ENCODE measurements around the gene MTTP.

MTTP gene

DNA sequence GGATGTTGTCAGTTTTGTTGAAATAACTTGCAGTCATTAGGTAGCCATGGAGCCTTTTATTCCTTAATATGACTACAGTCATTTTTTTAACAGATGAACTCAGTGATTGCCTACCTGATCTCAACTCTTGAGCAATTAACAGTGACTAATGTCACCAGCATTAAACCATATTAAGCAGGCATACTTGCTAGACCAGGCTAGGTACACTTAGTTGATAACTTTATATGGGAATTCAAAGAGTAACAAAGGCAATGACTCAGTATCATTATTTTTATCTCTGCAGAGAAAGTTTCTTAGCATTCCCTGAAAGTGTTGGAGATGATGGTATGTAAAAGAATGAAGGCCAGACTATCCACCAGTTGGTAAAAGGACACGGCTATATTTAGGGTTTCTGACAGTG, 83.2 kb downstream of the MTTP start, which contains the start of gene C4orf54:
Gene C4orf54 (minus strand): TSS at position 31 of the 400 bp plus-strand sequence. CDS start 3,180 bp downstream, outside the sequence.
- H3K9ac ChIP-seq (ENCODE audit: low read depth, low read length) = no peak within 1 kb of the TSS
- H3K36me3 ChIP-seq (ENCODE audit: control insufficient read depth, insufficient read depth, low read length) = no peaks in the 10 kb centered on the region
- H3K9me3 ChIP-seq (ENCODE audit: control insufficient read depth, insufficient read depth, low read length) = no peaks in the 10 kb centered on the region
- no peak within 1 kb of the TSS for H3K4me3 ChIP-seq (ENCODE audit: low read depth, low read length)
- H3K4me1 ChIP-seq (ENCODE audit: control insufficient read depth, insufficient read depth, low read length) = no peaks in the 10 kb centered on the region
- H3K27me3 ChIP-seq (ENCODE audit: control insufficient read depth, insufficient read depth, low read length) = no peaks in the 10 kb centered on the region

DNA sequence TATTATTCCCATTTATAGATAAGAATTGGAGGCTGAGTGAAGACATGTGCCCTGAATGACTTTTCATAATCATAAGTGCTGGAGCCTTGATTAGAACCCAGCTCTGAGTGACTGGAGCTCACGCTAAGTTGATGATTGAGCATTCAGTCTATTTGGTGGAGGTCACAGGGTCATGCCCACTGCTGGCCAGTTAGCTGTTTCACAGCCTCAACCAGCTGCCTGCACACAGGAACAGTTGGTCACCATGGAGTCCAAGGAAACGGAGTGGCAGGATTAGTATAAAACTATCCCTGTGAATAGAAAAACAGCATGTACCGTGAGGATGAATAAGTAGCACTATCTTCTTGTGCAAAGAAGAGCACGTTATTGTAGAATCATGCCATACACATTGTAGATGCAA, 84.0 kb downstream of the MTTP start:
- no peak overlapping the region for H3K9ac ChIP-seq (ENCODE audit: low read depth, low read length)
- no peaks in the 10 kb centered on the region for H3K27me3 ChIP-seq (ENCODE audit: control insufficient read depth, insufficient read depth, low read length)
- no peaks in the 10 kb centered on the region for H3K9me3 ChIP-seq (ENCODE audit: control insufficient read depth, insufficient read depth, low read length)
- H3K4me1 ChIP-seq (ENCODE audit: control insufficient read depth, insufficient read depth, low read length) = no peaks in the 10 kb centered on the region
- H3K36me3 ChIP-seq (ENCODE audit: control insufficient read depth, insufficient read depth, low read length) = no peaks in the 10 kb centered on the region
- no peak overlapping the region for H3K4me3 ChIP-seq (ENCODE audit: low read depth, low read length)

DNA sequence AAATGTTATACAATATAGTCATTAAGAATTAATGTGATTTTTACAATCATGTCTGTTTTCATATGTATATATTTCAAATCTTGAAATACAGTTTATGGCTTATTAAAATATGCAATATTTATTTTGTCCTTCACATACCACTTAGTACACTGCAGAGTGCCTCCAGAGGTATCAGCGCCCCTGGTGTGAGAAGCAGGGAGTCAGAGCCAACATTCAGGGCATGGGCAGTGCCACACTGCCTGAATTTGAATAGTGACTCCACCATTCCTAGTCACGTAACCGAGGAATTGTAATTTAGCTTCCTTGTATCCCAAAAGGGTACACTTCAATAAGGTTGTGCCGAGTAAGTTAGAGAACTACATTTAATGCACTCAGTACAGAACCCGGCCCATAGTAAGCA, 87.3 kb downstream of the MTTP start:
- Histone ChIP-seq H3K9ac (ENCODE audit: low read depth, low read length) (no peak overlapping the region), H3K4me3 (ENCODE audit: low read depth, low read length) (no peak overlapping the region), H3K4me1 (ENCODE audit: control insufficient read depth, insufficient read depth, low read length) (no peaks in the 10 kb centered on the region), H3K27me3 (ENCODE audit: control insufficient read depth, insufficient read depth, low read length) (no peaks in the 10 kb centered on the region), H3K9me3 (ENCODE audit: control insufficient read depth, insufficient read depth, low read length) (no peaks in the 10 kb centered on the region), H3K36me3 (ENCODE audit: control insufficient read depth, insufficient read depth, low read length) (no peaks in the 10 kb centered on the region)

GRCh38 chr4:99664716-99665115, 90.1 kb downstream of the MTTP start:
- no peaks in the 10 kb centered on the region for H3K4me1 ChIP-seq (ENCODE audit: control insufficient read depth, insufficient read depth, low read length)
- no peaks in the 10 kb centered on the region for H3K36me3 ChIP-seq (ENCODE audit: control insufficient read depth, insufficient read depth, low read length)
- no peak overlapping the region for H3K9ac ChIP-seq (ENCODE audit: low read depth, low read length)

DNA sequence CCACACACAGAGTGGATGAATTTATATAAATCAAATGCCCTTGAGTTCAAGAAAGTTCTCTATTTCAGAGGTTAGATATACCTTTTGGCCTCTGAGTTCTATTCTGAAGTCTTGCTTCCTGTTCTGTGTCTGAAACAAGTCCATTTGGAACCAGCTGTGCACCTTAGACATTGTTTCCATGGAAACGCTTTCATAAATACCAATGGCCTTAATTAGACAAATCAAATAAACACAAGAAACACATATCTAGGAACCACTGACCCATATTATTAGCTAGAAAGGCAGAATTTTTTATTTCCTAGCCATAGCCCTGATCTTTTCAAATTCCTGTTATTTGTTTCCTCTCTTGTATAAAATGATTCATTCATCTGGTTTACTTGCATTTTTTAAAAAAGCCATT, 91.4 kb downstream of the MTTP start:
- no peaks in the 10 kb centered on the region for H3K36me3 ChIP-seq (ENCODE audit: control insufficient read depth, insufficient read depth, low read length)
- H3K9me3 ChIP-seq (ENCODE audit: control insufficient read depth, insufficient read depth, low read length) = no peaks in the 10 kb centered on the region
- no peaks in the 10 kb centered on the region for H3K27me3 ChIP-seq (ENCODE audit: control insufficient read depth, insufficient read depth, low read length)
- no peak overlapping the region for H3K9ac ChIP-seq (ENCODE audit: low read depth, low read length)
- H3K4me1 ChIP-seq (ENCODE audit: control insufficient read depth, insufficient read depth, low read length) = no peaks in the 10 kb centered on the region
- no peak overlapping the region for H3K4me3 ChIP-seq (ENCODE audit: low read depth, low read length)

More at GRCh38 chr4:99664716-99665115, 90.1 kb downstream of the MTTP start:
- Histone ChIP-seq H3K27me3 (ENCODE audit: control insufficient read depth, insufficient read depth, low read length) (no peaks in the 10 kb centered on the region), H3K9me3 (ENCODE audit: control insufficient read depth, insufficient read depth, low read length) (no peaks in the 10 kb centered on the region), H3K4me3 (ENCODE audit: low read depth, low read length) (no peak overlapping the region)

DNA sequence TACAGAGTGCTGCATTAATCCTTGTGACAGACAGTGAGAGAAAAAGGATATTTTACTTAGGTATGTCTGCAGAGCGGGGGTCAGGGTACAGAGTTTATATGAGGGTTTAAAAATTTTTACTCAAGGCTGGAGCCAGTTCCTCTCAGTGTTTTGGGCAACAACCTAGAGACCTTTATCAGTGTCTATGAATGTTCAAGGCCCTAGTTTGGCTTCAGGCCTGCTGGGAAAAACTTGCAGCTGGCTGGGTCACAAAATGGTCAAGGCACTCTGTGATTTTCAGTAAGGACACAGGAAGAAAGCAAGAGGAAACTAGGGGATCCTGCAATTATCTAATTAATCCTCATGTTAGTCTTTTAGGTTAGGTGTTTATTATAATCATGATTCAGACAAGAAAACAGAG, 93.8 kb downstream of the MTTP start:
- H3K27me3 ChIP-seq (ENCODE audit: control insufficient read depth, insufficient read depth, low read length) = no peaks in the 10 kb centered on the region
- no peak overlapping the region for H3K9ac ChIP-seq (ENCODE audit: low read depth, low read length)
- H3K9me3 ChIP-seq (ENCODE audit: control insufficient read depth, insufficient read depth, low read length) = no peaks in the 10 kb centered on the region
- H3K4me1 ChIP-seq (ENCODE audit: control insufficient read depth, insufficient read depth, low read length) = no peaks in the 10 kb centered on the region
- no peaks in the 10 kb centered on the region for H3K36me3 ChIP-seq (ENCODE audit: control insufficient read depth, insufficient read depth, low read length)
- H3K4me3 ChIP-seq (ENCODE audit: low read depth, low read length) = no peak overlapping the region

- Histone ChIP-seq H3K9ac (ENCODE audit: low read depth, low read length) (no peak overlapping the region), H3K27me3 (ENCODE audit: control insufficient read depth, insufficient read depth, low read length) (no peaks in the 10 kb centered on the region), H3K36me3 (ENCODE audit: control insufficient read depth, insufficient read depth, low read length) (no peaks in the 10 kb centered on the region), H3K4me3 (ENCODE audit: low read depth, low read length) (no peak overlapping the region), H3K4me1 (ENCODE audit: control insufficient read depth, insufficient read depth, low read length) (no peaks in the 10 kb centered on the region), H3K9me3 (ENCODE audit: control insufficient read depth, insufficient read depth, low read length) (no peaks in the 10 kb centered on the region)
Observed at GRCh38 chr4:99669084-99669483, 94.5 kb downstream of the MTTP start.

GRCh38 chr4:99670409-99671073, 95.9 kb downstream of the MTTP start:
- H3K9me3 ChIP-seq (ENCODE audit: control insufficient read depth, insufficient read depth, low read length) = no peaks in the 10 kb centered on the region
- H3K4me1 ChIP-seq (ENCODE audit: control insufficient read depth, insufficient read depth, low read length) = no peaks in the 10 kb centered on the region
- no peak overlapping the region for H3K9ac ChIP-seq (ENCODE audit: low read depth, low read length)
- no peak overlapping the region for H3K4me3 ChIP-seq (ENCODE audit: low read depth, low read length)
- no peaks in the 10 kb centered on the region for H3K27me3 ChIP-seq (ENCODE audit: control insufficient read depth, insufficient read depth, low read length)
- H3K36me3 ChIP-seq (ENCODE audit: control insufficient read depth, insufficient read depth, low read length) = no peaks in the 10 kb centered on the region

Measured in iPS-15b (cell line).